ENCODE data around the gene KAT2B.

- TF ChIP-seq EZH2 (IDR thresholded peaks at IDR 0.05; ENCODE audit: borderline replicate concordance, insufficient read depth, low read depth, low read length, poor library complexity, severe bottlenecking) = no peak
- TF ChIP-seq, protein P1, sequence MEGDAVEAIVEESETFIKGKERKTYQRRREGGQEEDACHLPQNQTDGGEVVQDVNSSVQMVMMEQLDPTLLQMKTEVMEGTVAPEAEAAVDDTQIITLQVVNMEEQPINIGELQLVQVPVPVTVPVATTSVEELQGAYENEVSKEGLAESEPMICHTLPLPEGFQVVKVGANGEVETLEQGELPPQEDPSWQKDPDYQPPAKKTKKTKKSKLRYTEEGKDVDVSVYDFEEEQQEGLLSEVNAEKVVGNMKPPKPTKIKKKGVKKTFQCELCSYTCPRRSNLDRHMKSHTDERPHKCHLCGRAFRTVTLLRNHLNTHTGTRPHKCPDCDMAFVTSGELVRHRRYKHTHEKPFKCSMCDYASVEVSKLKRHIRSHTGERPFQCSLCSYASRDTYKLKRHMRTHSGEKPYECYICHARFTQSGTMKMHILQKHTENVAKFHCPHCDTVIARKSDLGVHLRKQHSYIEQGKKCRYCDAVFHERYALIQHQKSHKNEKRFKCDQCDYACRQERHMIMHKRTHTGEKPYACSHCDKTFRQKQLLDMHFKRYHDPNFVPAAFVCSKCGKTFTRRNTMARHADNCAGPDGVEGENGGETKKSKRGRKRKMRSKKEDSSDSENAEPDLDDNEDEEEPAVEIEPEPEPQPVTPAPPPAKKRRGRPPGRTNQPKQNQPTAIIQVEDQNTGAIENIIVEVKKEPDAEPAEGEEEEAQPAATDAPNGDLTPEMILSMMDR (IDR thresholded peaks at IDR 0.05) = no peak
These were observed 56.8 kb downstream of the KAT2B start for GRCh38 chr3:20097015-20097414.

Data from B cell (primary cell).